GM23338 (cell line): Measurements from ENCODE around the gene CEBPZ.

ENCODE experiments used
- CTCF ChIP-seq, 2 experiments: fragments of 200-600 bp in 1 of 2; sonication (generic) in 1 of 2; conservative IDR thresholded peaks; 2 replicates each; pipeline versions ENCODE4 v1.5.1 to v1.6.1; 2016 to 2017; ENCODE audit warnings: antibody characterized with exemption in 2 of 2, low read depth in 2 of 2, mild to moderate bottlenecking in 2 of 2, moderate library complexity in 1 of 2
- EZH2 ChIP-seq: fragments of 200-600 bp; sonication (generic); IDR thresholded peaks from one replicate; pipeline ENCODE4 v1.8.0; 2017; ENCODE audit warnings: antibody characterized with exemption, mild to moderate bottlenecking, low read depth; ENCODE audit not compliant: unreplicated experiment
- STAT1 ChIP-seq: IDR thresholded peaks from one replicate; pipeline ENCODE4 v1.6.1; 2016; ENCODE audit warnings: antibody characterized with exemption; ENCODE audit not compliant: unreplicated experiment
- ZNF114 ChIP-seq: fragments of 250-450 bp; sonication (Bioruptor Pico); IDR thresholded peaks from 2 replicates; pipeline ENCODE4 v1.5.0; 2020; ENCODE audit warnings: mild to moderate bottlenecking, moderate library complexity

- TF ChIP-seq ZNF114 (CRISPR knock-in tag) (no peak), CTCF (conservative IDR thresholded peaks at IDR 0.05; ENCODE audit: low read depth in 2 of 2) (no peak), EZH2 (no peak), STAT1 (no peak)
Measured at GRCh38 chr2:37198681-37199065, 32.7 kb downstream of the CEBPZ start.
